GM18517 (cell line): ENCODE results near the gene ARL8B.
"Not testable (repeated sequence)": the region's sequence is repeated elsewhere in the genome, so short reads cannot be mapped to it uniquely, and the experiment has no call there.

ENCODE experiments used
- ATAC-seq: cut with Tn5 transposase; IDR thresholded peaks from one replicate; pipeline ENCODE4 v1.9.1; 2021; ENCODE audit warnings: mild to moderate bottlenecking, moderate library complexity; ENCODE audit not compliant: unreplicated experiment

The ARL8B gene

DNA sequence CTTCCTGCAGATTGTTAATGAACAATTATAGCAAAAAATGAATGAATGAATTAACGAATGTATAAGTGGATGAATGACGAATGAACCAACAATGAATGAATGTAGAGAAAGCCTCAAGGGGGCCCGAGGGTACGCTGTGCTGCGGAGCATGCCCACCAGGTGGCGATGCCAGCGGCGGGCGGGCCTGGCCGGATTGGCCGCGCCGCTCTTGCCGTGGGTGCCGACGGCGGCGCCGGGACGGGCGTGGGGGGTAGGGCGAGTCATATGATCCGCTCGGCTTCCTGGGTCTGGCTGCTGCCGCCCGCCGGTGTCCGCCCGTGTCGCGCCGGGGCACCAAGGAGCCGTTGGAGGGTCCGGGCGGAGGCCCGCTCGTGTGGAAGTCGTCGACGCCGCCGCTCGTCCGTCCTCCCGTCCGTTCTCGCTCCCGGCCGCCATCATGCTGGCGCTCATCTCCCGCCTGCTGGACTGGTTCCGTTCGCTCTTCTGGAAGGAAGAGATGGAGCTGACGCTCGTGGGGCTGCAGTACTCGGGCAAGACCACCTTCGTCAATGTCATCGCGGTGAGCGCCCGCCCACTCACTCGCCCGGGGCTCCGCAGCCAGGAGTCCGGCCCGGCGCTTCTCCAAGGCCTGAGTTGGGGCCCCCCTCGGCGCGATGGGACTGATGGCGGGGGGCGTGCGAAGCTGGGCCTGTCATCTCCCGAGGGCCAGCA, at the start of gene ARL8B:
Gene ARL8B, plus strand, starts transcription at position 263 of the 711 bp plus-strand sequence. Its CDS starts 174 bp downstream, at position 437.
- ATAC-seq: peak; percentile 94

DNA sequence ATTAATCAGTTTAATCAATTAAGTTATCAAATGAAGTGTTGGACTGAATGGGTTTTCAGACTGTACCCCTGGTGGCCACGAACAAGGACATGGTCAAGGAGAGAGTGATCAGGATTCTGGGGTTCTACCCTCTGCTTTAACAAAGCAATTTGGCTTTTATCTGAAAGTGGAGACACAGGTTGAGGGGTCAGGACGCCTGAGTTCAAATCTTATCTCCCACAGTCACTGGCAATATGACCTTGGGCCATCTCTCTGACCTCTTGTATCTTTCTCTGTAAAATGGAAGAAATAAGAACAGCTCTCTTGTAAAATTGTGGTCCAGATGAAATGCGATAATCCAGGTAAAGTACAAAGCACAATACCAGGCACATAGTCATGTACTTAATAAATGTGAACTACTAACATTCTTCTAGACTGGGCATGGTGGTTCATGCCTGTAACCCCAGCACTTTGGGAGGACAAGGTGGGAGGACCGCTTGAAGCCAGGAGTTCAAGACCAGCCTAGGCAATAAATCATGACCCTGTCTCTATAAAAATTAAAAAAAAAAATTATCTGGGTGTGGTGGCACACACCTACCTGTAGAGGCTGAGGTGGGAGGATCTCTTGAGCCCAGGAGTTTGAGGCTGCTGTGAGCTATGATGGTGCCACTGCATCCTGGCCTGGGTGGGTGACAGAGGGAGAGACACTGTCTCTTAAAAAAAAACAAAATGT, 48.6 kb upstream of the ARL8B start:
- no peak for ATAC-seq

DNA sequence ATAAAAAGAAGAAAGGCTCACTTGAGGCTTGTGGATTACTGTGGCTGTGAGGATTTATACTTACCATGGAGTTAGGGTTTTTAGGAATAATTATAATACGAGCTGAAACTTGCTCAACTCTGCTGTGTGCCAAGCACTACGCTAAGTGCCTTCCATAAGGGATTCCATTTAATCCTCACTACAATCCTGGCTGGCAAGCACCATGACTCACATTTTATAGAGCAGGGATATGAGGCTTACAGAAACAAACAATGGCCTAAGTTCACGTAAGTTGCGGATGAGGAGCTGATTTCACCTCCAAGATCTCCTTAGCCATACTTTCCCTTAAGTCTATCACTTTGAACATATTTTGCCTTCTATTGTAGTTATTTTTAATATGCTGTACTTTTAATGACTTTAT, 43.9 kb upstream of the ARL8B start:
- ATAC-seq: no peak

DNA sequence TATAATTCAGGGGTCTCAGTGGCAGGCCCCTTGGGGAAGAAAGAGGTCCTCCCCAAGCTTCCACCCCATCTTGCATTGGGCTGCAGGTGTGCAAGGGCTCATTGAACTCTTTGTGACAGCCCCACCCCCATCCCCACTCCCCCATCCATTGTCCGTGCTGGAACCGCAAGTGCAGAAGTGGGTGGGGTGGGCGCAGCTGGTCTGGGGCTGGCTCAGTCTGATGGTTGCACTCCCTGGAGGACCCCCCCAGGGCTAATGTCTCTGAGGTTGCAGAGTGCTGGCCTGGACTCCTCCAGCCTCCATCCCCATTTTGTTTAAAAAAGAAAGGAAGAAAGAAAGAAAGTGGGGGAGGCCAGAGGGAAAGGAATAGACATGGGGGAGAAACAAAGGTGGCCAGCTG, 42.3 kb upstream of the ARL8B start:
- no peak for ATAC-seq

DNA sequence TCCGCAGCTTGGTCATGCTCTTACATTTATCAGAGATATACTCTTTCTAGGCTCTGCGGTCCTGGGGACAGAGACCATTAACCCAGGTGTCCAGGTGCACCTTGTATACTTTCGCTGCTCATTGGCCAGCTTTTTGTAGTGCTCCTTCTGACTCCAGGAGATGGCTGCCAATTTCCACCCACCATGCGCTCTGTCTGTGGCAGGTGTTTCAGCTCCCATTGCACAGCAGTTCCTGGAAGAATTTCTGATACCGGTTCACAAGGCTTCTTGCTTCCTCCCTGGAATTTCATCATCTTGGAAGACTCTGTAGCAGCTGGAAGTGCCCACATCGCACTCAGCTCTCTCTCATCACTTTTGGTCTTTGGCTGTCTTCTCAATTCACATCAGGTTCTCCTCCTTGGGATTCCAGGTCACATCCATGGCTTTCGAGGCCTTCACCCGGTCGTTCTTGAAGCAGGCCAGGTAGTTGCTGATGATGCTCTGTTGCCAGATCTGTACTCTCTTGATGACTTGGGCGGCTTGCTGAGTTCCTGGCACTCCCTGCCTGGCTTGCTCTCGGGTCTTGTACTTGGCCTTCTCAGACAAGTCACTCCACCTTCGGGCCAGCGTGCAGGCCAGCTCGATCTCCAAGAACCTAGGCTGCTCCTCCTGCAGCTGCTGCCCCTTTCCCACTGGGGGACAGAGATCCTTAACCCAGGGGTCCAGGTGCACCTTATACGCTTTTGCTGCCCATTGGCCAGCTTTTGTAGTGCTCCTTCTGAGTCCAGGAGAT, 41.1 kb upstream of the ARL8B start:
- no peak for ATAC-seq

DNA sequence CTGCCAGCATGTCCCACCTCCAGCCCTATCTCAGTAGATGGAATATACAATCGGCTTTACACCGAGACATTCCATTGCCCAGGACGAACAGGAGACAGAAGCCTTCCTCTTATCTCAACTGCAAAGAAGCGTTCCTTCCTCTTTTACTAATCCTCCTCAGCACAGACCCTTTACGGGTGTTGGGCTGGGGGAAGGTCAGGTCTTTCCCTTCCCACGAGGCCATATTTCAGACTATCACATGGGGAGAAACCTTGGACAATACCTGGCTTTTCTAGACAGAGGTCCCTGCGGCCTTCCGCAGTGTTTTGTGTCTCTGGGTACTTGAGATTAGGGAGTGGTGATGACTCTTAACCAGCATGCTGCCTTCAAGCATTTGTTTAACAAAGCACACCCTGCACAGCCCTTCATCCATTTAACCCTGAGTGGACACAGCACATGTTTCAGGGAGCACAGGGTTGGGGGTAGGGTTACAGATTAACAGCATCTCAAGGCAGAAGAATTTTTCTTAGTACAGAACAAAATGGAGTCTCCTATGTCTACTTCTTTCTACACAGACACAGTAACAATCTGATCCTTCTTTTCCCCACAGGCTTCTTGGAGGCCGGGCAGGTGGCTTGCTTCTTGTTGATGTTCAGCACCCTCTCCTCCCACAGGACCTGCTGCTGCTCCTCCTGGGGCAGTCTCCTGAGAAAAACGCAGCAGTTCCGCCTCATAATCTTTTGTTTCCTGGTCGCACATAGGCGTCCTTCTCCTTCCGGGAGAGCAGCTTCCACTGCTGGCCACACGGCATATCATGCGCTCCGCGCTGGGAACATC, 39.9 kb upstream of the ARL8B start:
- not testable (repeated sequence) for ATAC-seq

DNA sequence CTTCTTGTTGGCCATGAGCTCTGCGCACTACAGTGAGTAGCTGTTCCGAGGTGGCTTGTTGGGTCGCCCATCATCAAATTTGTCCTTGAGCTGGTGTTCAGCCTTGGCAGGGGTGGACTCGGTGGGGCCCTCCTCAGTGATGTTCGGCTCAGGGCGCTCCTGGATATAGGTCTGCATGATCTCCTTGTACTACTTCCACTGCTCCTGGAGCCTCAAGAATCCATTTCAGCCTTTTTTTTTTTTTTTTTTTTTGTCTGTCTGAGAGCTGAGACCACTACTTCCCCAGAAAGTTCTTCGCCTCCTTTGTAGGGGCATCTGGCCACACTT, 39.3 kb upstream of the ARL8B start:
- ATAC-seq: no peak

DNA sequence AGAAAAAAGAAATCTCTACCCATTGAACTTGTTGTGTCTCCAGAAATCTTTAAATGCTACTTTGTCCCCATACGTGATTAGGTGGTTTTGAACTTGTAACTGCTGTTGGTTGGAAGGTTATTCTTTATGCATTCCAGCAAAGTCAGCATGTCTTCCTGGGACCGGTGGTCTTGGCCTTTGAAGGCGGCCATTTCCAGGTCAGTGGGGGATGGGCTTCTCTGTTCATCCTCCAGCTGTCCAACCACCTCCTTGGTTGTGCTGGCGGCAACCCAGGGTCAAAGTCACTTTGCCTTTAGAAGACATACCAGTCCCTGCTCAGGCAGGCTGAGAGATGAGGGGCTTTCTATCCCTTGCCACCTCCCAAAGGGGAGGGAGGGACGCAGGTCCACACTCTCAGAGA, 37.9 kb upstream of the ARL8B start:
- ATAC-seq: no peak

DNA sequence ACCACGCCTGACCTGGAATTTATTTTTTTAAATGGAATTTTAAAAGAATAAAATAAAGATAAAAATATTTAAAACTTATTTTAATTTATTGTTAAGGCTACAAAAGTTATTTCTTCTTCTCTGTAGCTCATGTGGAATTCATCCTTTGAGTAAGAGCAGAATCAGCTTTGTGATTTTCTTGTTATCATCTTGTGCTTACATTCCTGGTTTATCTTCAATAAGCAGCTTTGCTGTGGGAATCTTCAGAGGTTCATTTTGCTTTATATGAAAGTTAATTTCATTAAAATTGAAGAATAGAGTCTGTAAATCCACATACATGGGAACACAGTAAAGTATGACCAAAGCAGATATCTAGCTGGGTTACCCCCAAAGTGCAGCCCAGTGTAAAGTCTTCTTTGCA, 35.4 kb upstream of the ARL8B start:
- ATAC-seq: no peak

DNA sequence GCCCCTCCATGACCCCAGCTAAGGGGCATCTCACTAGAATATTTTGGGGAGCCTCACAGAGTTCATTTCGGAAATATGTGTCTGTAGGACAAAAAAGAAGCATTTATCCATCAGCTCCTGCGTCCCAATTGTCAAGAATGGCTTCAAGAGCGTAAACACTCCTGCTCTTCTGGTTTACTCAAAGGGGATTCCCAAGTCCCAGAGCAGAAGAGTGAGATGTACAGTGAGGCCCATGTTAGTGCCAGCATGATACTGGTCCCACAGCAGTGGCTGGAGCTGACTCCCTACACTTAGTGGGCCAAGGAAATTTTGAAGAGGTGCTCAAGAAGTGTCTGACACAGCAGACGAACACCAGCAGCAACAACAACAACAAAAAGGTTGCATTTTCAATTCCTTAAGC, 34.9 kb upstream of the ARL8B start:
- ATAC-seq: no peak

DNA sequence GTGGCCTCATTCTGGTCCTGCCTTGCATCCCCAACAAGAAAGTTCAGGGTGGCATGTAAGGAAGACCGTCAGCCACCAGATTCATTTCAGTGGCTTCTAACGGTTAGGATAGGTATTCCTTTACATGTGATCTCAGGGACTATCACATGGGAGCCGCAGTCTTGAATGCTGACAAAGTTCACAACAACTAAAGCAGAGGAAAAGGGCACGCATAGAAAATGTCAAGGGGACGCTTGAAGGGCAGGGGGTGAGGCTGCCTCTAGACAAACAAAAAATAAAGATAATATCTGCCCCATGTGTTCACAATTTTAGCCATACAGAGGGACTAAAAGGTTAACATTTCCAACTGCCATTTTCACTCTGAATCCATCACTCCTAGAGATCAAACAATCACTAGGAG, 31.9 kb upstream of the ARL8B start:
- ATAC-seq: no peak

DNA sequence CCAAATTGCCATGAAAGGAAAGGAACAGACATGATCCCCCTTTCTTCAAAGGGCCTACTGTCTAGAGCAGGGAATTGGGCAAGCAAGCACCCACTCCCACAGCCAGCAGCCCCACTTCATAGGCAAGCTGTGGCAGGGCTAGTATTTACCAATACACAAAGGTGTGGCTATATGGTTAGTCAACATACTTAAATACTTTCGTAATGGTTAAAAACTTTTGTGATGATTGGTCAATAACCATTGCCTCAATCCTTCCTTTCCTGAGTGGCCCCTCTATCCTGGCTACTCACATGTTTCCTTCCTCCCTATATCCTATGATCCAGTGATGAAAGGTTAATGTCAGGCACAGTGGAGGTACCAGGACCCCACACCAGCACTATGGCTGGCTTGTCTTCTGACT, 30.1 kb upstream of the ARL8B start:
- ATAC-seq: no peak

DNA sequence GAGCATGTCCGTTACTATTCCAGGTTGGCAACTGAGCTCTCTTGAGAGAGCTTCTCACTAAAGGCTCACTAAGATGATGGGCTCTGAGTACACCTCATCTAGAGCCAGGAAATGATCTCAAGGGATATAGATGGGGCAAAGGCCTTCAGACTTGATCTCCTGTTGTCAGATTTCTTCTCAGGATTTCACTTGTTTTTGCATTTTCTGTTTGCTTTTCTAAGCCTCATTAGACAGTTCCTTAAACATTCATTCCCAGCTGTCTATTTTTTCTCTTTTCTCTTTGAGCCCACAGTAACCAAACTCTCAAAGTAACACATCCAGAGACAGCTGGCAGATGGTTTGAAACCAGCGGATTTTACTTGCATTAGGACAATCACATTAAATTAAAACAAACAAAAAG, 28.4 kb upstream of the ARL8B start:
- no peak for ATAC-seq

DNA sequence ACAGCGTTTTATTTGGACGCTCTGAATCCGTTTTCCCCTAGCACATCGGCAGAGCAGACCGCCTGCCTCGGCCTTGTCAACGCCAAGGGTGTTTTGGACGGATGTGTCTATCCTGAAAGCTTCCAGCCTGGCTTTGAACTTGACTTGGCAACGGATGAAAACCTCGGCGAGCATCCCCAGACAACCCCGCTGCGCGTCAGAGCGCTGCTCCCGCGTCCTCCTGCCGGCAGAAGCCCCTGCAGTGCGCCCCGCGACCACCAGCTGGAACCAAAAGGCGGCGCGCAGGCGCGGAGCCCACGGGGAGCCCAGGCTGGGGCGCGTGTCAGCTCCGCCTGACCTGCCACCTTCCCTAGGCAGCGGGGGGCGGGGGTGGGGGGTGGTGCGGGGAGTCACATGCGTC, 26.2 kb upstream of the ARL8B start:
- ATAC-seq: no peak

DNA sequence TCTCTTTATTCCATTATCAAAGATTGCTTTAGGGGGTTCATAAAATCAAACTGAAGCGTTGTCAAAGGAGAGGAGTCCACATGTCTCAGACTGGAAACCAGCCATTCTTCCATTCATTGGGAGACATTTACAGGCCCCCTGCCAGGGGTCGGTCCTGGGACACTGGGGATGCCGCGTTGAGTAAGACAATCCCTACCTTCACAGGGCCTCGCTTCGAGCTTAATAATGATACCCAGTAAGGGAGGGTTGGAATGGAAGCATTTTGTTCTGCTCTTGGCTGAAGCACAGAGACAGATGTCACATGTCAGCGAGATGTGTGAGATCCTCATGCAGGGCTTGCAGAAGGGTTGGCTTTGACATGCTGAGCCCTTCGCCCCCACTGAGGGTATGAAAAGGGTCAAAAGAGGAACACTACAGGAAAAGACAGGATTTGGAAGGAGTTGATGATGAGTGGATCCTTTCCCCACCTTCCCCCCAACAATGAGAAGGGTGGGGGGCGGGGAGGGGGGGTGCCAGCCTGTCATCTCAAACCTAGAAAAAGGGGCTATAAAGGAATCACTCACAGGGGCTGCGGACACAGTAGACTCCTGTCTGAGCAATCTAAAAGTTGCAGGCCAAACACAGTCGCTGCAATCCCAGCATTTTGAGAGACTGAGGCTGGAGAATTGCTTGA, 25.6 kb upstream of the ARL8B start:
- ATAC-seq: no peak

DNA sequence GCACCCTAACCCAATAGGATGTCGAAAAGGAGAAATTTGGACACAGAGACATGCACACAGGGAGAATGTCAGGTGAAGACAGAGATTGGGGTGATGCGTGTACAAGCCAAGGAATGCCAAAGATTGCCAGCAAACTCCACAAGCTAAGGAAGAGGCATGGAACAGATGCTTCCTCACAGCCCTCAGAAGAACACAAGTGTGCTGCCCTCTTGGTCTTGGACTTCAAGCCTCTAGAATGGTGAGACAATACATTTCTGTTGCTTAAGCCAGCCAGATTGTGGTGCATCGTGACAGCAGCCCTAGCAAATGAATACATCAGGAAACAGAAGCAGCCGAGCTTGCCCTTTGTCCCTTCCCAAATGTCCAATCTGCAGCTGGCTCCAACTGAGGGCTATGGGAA, 23.7 kb upstream of the ARL8B start:
- no peak for ATAC-seq

DNA sequence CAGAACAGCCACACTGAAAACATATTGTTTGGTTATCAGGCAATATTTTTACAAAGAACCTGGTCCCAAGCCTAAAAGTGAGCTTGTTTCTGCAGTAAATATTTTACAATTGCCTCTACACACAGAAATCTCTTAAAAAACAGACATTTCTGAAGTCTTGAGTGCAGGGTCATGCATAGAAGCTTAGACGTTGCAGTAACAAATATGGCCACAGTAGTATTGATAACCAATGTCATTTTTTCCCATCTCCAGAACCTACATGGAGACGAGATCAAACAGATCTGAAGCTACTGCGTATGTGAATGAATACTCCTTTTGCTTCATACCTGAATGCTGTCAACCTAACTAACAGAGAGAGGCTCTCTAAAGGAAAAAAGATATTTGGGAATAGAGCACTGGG, 19.6 kb upstream of the ARL8B start:
- ATAC-seq: no peak

DNA sequence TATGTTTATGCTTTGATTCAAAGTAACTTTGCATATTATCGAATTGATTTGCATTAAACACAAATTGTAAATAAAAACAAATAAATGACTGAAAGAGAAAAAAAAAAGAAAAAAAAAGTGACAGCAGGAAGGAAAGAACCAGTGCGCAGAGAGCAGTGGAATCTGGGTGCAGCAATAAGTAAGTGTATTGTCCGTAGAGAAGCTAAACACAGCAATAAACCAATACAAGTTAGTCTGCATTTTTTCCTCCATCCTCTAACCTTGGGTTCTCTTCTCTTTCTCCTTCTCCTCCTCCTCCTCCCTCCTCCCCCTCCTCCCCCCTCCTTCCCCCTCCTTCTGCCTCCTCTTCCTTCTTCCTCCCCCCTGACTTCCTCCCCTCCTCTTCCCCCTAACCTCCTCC, 18.3 kb upstream of the ARL8B start:
- no peak for ATAC-seq

DNA sequence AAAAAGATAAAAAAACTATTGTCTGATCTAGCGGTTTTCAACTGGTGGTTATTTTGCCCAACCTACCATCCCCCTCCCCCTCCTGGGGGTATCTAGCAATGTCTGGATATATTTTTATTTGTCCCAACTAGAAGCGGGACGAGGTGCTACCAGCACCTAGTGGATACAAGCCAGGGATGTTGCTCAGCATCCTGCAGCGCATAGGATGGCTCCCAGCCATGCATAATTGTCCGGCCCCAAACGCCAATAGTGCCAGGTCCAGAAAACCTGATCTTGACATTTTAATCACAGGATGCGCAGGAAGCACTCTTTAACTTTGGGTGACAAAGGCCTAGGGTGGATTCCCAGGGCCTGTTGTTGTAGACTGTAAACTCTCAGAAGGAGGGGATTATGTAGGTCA, 17.0 kb upstream of the ARL8B start:
- ATAC-seq: no peak

DNA sequence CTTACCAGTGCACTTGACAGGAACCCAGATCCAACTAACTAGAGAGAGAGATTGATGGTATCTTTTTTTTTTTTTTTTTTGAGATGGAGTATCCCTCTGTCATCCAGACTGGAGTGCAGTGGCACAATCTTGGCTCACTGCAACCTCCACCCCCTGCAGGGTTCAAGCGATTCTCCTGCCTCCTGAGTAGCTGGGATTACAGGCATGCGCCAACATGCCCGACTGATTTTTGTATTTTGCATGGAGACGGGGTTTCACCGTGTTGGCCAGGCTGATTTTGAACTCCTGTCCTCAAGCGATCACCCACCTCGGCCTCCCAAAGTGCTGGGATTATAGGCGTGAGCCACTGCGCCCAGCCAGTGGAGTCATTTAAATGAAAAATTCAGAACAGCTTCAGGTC, 15.7 kb upstream of the ARL8B start:
- not testable (repeated sequence) for ATAC-seq

DNA sequence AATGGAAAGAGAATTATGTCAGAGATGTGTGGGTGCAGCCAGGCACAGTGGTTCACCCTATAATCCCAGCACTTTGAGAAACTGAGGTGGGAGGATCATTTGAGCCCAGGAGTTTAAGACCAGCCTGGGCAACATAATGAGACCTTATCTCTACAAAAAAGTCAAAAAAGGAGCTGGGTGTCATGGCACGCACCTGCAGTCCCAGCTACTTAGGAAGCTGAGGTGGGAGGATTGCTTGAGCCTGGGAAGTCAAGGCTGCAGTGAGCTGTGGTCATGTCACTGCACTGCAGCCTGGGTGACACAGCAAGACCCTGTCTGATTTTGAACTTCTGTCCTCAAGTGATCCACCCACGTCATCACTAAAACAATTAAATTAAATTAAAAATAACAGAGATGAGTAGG, 15.2 kb upstream of the ARL8B start:
- ATAC-seq: not testable (repeated sequence)
